Caco-2 (cell line): Measurements from ENCODE around the gene GCNA. TPM values are rescaled to one million over a fixed set of nuclear protein-coding genes. Genes with fewer than 3 reads are reported as not detected.

Experiments used
- BruUV-seq: library from RNA; stranded (reverse); fragments of 400-500 nt; replicated peaks from 2 replicates; lab custom pipeline; 2021; lab: Mats Ljungman, UMichigan
- CTCF ChIA-PET: fragments of 300-600 bp; sonication (Branson Sonifier 250); formaldehyde crosslinking; loops from one replicate; lab custom pipeline; 2022; ENCODE audit warnings: antibody characterized with exemption; lab: Charles Lee
- POLR2A ChIA-PET: fragments of 300-600 bp; sonication (Branson Sonifier 250); formaldehyde crosslinking; loops from one replicate; lab custom pipeline; 2022; ENCODE audit warnings: antibody characterized with exemption; lab: Charles Lee
- DNase-seq, 2 experiments: peaks; one replicate each; pipeline versions ENCODE4 v3.0.0 to v3.0.0-alpha.2; 2020 to 2022
- H3K27me3 ChIP-seq: replicated peaks from 2 replicates; pipeline ENCODE4 v1.6.0; 2011; ENCODE audit warnings: low read length; ENCODE audit not compliant: control insufficient read depth, insufficient read depth
- H3K36me3 ChIP-seq: 2 replicates; pipeline ENCODE4 v1.5.1; 2011; ENCODE audit warnings: low read length; ENCODE audit not compliant: control insufficient read depth, insufficient read depth
- H3K4me1 ChIP-seq: fragments of 250-450 bp; sonication (Bioruptor Pico); 2 replicates; pipeline ENCODE4 v1.5.1; 2020; ENCODE audit warnings: mild to moderate bottlenecking
- H3K4me3 ChIP-seq: 2 replicates; pipeline ENCODE4 v1.5.1; 2011; ENCODE audit warnings: low read depth, mild to moderate bottlenecking, control low read depth, low read length
- H3K9me3 ChIP-seq: fragments of 250-450 bp; sonication (Bioruptor Pico); 2 replicates; pipeline ENCODE4 v1.5.1; 2020; ENCODE audit warnings: mild to moderate bottlenecking, moderate library complexity
- H3K27ac Mint-ChIP-seq: one replicate; pipeline ENCODE4 v1.8.0; 2022; ENCODE audit warnings: mixed read lengths; ENCODE audit not compliant: unreplicated experiment
- H3K27me3 Mint-ChIP-seq: one replicate; pipeline ENCODE4 v1.8.0; 2022; ENCODE audit warnings: mixed read lengths; ENCODE audit not compliant: insufficient read depth, unreplicated experiment
- H3K36me3 Mint-ChIP-seq: one replicate; pipeline ENCODE4 v1.8.0; 2022; ENCODE audit warnings: mild to moderate bottlenecking, mixed read lengths; ENCODE audit not compliant: insufficient read depth, unreplicated experiment
- H3K4me1 Mint-ChIP-seq: one replicate; pipeline ENCODE4 v1.8.0; 2022; ENCODE audit warnings: low read depth, mixed read lengths; ENCODE audit not compliant: unreplicated experiment
- H3K4me3 Mint-ChIP-seq: one replicate; pipeline ENCODE4 v1.8.0; 2022; ENCODE audit warnings: mild to moderate bottlenecking, moderate library complexity, mixed read lengths; ENCODE audit not compliant: unreplicated experiment
- H3K9me3 Mint-ChIP-seq: one replicate; pipeline ENCODE4 v1.8.0; 2022; ENCODE audit warnings: mixed read lengths; ENCODE audit not compliant: unreplicated experiment
- CTCF ChIP-seq, 2 experiments: fragments of 200-600 bp in 1 of 2; IDR thresholded peaks; 1 replicate in 1 of 2; 2 replicates in 1 of 2; pipeline versions ENCODE4 v1.5.1 to v1.8.0; 2011 to 2022; ENCODE audit warnings: antibody characterized with exemption in 1 of 2, control low read depth in 1 of 2, inconsistent platforms in 1 of 2, low read depth in 1 of 2, low read length in 1 of 2, mild to moderate bottlenecking in 1 of 2, moderate library complexity in 1 of 2; ENCODE audit not compliant: insufficient read depth in 1 of 2, severe bottlenecking in 1 of 2, unreplicated experiment in 1 of 2
- intact Hi-C: fragments of 100-400 bp; cut with micrococcal nuclease; formaldehyde crosslinking; loops from one replicate; pipeline ENCODE4 v1.10.0; 2022; ENCODE audit not compliant: unreplicated experiment
- total RNA-seq: library from RNA; stranded (reverse); gene quantifications from 2 replicates; pipeline ENCODE4 v1.2.3, GENCODE V29; 2022

GCNA gene
- total RNA-seq, 1 experiment from 2014 or later, result 2.8 TPM

GRCh38 chrX:71617742-71618141, 39.5 kb downstream of the GCNA start:
- no peak for TF ChIP-seq CTCF (IDR thresholded peaks at IDR 0.05; ENCODE audit: insufficient read depth in 1 of 2, low read depth in 1 of 2, low read length in 1 of 2, severe bottlenecking in 1 of 2, unreplicated experiment in 1 of 2)
- intact Hi-C loops, result loop anchor here (5.0 kb wide), 1 partner anchor 35 kb away; no protein-coding TSS in a partner anchor
- Histone ChIP-seq H3K4me3 (no peak overlapping the region), H3K36me3 (no peaks in the 10 kb centered on the region), H3K9me3 (no peaks in the 10 kb centered on the region), H3K27me3 (no peaks in the 10 kb centered on the region), H3K4me1 (peaks cover 5% of the 10 kb centered on the region; the same call in 1 of the 2 replicates)
- ChIA-PET CTCF (no interaction called here), POLR2A (no interaction called here)
- Mint-ChIP-seq H3K27me3 (no peaks in the 10 kb centered on the region), H3K4me1 (no peaks in the 10 kb centered on the region), H3K27ac (no peak overlapping the region), H3K4me3 (no peak overlapping the region), H3K36me3 (peaks cover 14% of the 10 kb centered on the region), H3K9me3 (no peaks in the 10 kb centered on the region)
- DNase-seq, result no peak
- no TSS peak for BruUV-seq

GRCh38 chrX:71618303-71618721, 40.1 kb downstream of the GCNA start, which contains the start of gene CXCR3:
Gene CXCR3 (minus strand): TSS chrX:71618511. CDS start chrX:71618449, 62 bp downstream.
- H3K27ac Mint-ChIP-seq, result no peak within 1 kb of the TSS

GRCh38 chrX:71618787-71619186, 40.5 kb downstream of the GCNA start:
- TF ChIP-seq CTCF (IDR thresholded peaks at IDR 0.05; ENCODE audit: insufficient read depth in 1 of 2, low read depth in 1 of 2, low read length in 1 of 2, severe bottlenecking in 1 of 2, unreplicated experiment in 1 of 2), result no peak
- H3K36me3 ChIP-seq, result no peaks in the 10 kb centered on the region
- DNase-seq, result no peak
- no TSS peak for BruUV-seq
- no peaks in the 10 kb centered on the region for H3K9me3 Mint-ChIP-seq
- H3K27ac Mint-ChIP-seq, result no peak overlapping the region
- no peaks in the 10 kb centered on the region for H3K4me1 Mint-ChIP-seq
- H3K27me3 ChIP-seq, result no peaks in the 10 kb centered on the region
- H3K9me3 ChIP-seq, result no peaks in the 10 kb centered on the region
- ChIA-PET CTCF (no interaction called here), POLR2A (no interaction called here)
- peaks cover 11% of the 10 kb centered on the region; the same call in 1 of the 2 replicates for H3K4me1 ChIP-seq
- H3K27me3 Mint-ChIP-seq, result no peaks in the 10 kb centered on the region
- H3K36me3 Mint-ChIP-seq, result peaks cover 14% of the 10 kb centered on the region
- H3K4me3 ChIP-seq, result no peak overlapping the region
- no peak overlapping the region for H3K4me3 Mint-ChIP-seq
- intact Hi-C loops, result loop anchor here (5.0 kb wide), 1 partner anchor 34 kb away; no protein-coding TSS in a partner anchor

More at GRCh38 chrX:71618303-71618721, 40.1 kb downstream of the GCNA start, which contains the start of gene CXCR3:
- Histone ChIP-seq H3K9me3 (no peaks in the 10 kb centered on the region), H3K4me1 (peaks cover 11% of the 10 kb centered on the region; the same call in 1 of the 2 replicates), H3K36me3 (no peaks in the 10 kb centered on the region), H3K27me3 (no peaks in the 10 kb centered on the region), H3K4me3 (no peak within 1 kb of the TSS)
- no peaks in the 10 kb centered on the region for H3K27me3 Mint-ChIP-seq
- intact Hi-C loops, result loop anchor here (5.0 kb wide), 1 partner anchor 34 kb away; no protein-coding TSS in a partner anchor
- H3K4me3 Mint-ChIP-seq, result no peak within 1 kb of the TSS
- no peak for DNase-seq
- ChIA-PET CTCF (no interaction called here), POLR2A (no interaction called here)
- no peaks in the 10 kb centered on the region for H3K4me1 Mint-ChIP-seq
- BruUV-seq, result no TSS peak
- no peak for TF ChIP-seq CTCF (IDR thresholded peaks at IDR 0.05; ENCODE audit: insufficient read depth in 1 of 2, low read depth in 1 of 2, low read length in 1 of 2, severe bottlenecking in 1 of 2, unreplicated experiment in 1 of 2)
- no peaks in the 10 kb centered on the region for H3K9me3 Mint-ChIP-seq
- H3K36me3 Mint-ChIP-seq, result peaks cover 14% of the 10 kb centered on the region
